Inflammatory macrophage treated with lipopolysaccharide for 4 hours (primary cell): ENCODE data around the gene DIP2B.
A peak's percentile ranks its signal among the peaks of the same experiment; 100 is the strongest.

Source experiments
- DNase-seq: peaks from one replicate; pipeline ENCODE4 v3.0.0-alpha.2; 2020

DIP2B gene

GRCh38 chr12:50686976-50687375 is 182.2 kb downstream of the DIP2B start:
- no peak for DNase-seq

GRCh38 chr12:50689437-50689836 is 184.7 kb downstream of the DIP2B start:
- DNase-seq, result no peak

GRCh38 chr12:50690925-50691324 is 186.1 kb downstream of the DIP2B start:
- no peak for DNase-seq

GRCh38 chr12:50695961-50696360 is 191.2 kb downstream of the DIP2B start:
- DNase-seq, result peak; percentile 31

GRCh38 chr12:50696931-50697330 is 192.1 kb downstream of the DIP2B start:
- no peak for DNase-seq

GRCh38 chr12:50699154-50699553 is 194.4 kb downstream of the DIP2B start:
- no peak for DNase-seq

- no peak for DNase-seq
Observed at GRCh38 chr12:50699940-50700339, 195.2 kb downstream of the DIP2B start.

- DNase-seq, result no peak
Observed at GRCh38 chr12:50706606-50707005, 201.8 kb downstream of the DIP2B start.

- no peak for DNase-seq
Observed at GRCh38 chr12:50707396-50707795, 202.6 kb downstream of the DIP2B start.

GRCh38 chr12:50708631-50709030 is 203.8 kb downstream of the DIP2B start:
- DNase-seq, result no peak

- DNase-seq, result no peak
Observed at GRCh38 chr12:50711121-50711520, 206.3 kb downstream of the DIP2B start.

- no peak for DNase-seq
Observed at GRCh38 chr12:50715174-50715573, 210.4 kb downstream of the DIP2B start.

- DNase-seq, result no peak
Observed at GRCh38 chr12:50718760-50719159, 214.0 kb downstream of the DIP2B start.

- DNase-seq, result no peak
Observed at GRCh38 chr12:50720085-50720484, 215.3 kb downstream of the DIP2B start.

- DNase-seq, result no peak
Observed at GRCh38 chr12:50720501-50720900, 215.7 kb downstream of the DIP2B start.

- DNase-seq, result no peak
Observed at GRCh38 chr12:50723865-50724264, 219.1 kb downstream of the DIP2B start.

GRCh38 chr12:50725011-50725942 is 220.5 kb downstream of the DIP2B start:
- DNase-seq, result no peak

GRCh38 chr12:50727466-50727865 is 222.7 kb downstream of the DIP2B start:
- DNase-seq, result no peak

- no peak for DNase-seq
Observed at GRCh38 chr12:50728417-50728816, 223.6 kb downstream of the DIP2B start.

- DNase-seq, result no peak
Observed at GRCh38 chr12:50728841-50729240, 224.1 kb downstream of the DIP2B start.

- DNase-seq, result peak; percentile 19
Observed at GRCh38 chr12:50732591-50732990, 227.8 kb downstream of the DIP2B start.

GRCh38 chr12:50733706-50734105 is 228.9 kb downstream of the DIP2B start:
- DNase-seq, result no peak

GRCh38 chr12:50734409-50735263 is 229.9 kb downstream of the DIP2B start:
- no peak for DNase-seq

- no peak for DNase-seq
Observed at GRCh38 chr12:50739611-50740010, 234.8 kb downstream of the DIP2B start.
